Heart right ventricle (tissue), 16 donors: ENCODE measurements around the gene GPR183. TPM values are rescaled to one million over a fixed set of nuclear protein-coding genes. Genes with fewer than 3 reads are reported as not detected.

Source experiments
- ATAC-seq, 8 donors: fragments of 200-7000 bp; cut with Tn5 transposase; one replicate each; pipeline ENCODE4 v1.9.1; 2020; ENCODE audit warnings: mild to moderate bottlenecking in 8 of 8, moderate library complexity in 8 of 8, moderate number of reproducible peaks in 1 of 8
- DNase-seq, 2 donors: peaks; one replicate each; pipeline ENCODE4 v3.0.0-alpha.2; 2020
- H3K27ac ChIP-seq, 10 donors: fragments of 200-600 bp; sonication (generic) in 2 of 10; one replicate each; pipeline versions ENCODE4 v1.5.0 to v1.8.0; 2020 to 2022; ENCODE audit warnings: mild to moderate bottlenecking in 3 of 10
- H3K27me3 ChIP-seq, 7 donors: fragments of 200-600 bp; one replicate each; pipeline ENCODE4 v1.8.0; 2021 to 2022; ENCODE audit warnings: mild to moderate bottlenecking in 2 of 7
- H3K36me3 ChIP-seq, 9 donors: fragments of 200-600 bp; sonication (generic) in 1 of 9; one replicate each; pipeline versions ENCODE4 v1.5.0 to v1.8.0; 2020 to 2022; ENCODE audit warnings: mild to moderate bottlenecking in 2 of 9
- H3K4me1 ChIP-seq, 9 donors: fragments of 200-600 bp; sonication (generic) in 1 of 9; one replicate each; pipeline versions ENCODE4 v1.5.0 to v1.8.0; 2020 to 2022; ENCODE audit warnings: mild to moderate bottlenecking in 4 of 9
- H3K4me3 ChIP-seq, 10 donors: fragments of 200-600 bp; sonication (generic) in 2 of 10; one replicate each; pipeline versions ENCODE4 v1.5.0 to v1.8.0; 2020 to 2022; ENCODE audit warnings: mild to moderate bottlenecking in 7 of 10, moderate library complexity in 2 of 10
- H3K9me3 ChIP-seq, 11 donors: fragments of 200-600 bp in 10 of 11; sonication (generic) in 2 of 11; one replicate each; pipeline versions ENCODE4 v1.5.0 to v1.8.0; 2013 to 2022; ENCODE audit warnings: mild to moderate bottlenecking in 2 of 11, control low read depth in 1 of 11, moderate library complexity in 1 of 11
- WGBS, 2 donors: extraction: QIAGEN DNeasy Blood & Tissue Kit; methylation state at CpG; one replicate each; pipeline ENCODE4 v1.1.7; 2013; ENCODE audit warnings: inconsistent platforms in 1 of 2; 5-methylcytosine and 5-hydroxymethylcytosine counted together
- intact Hi-C, 10 donors: fragments of 100-400 bp; cut with DNase I; formaldehyde crosslinking; loops; one replicate each; pipeline versions ENCODE4 v1.11.1 to v1.14.2; 2022
- polyA plus RNA-seq, 2 donors: library from polyadenylated mRNA; stranded (reverse); fragments of 200-250 nt; gene quantifications; one replicate each; pipeline ENCODE4 v1.2.3, GENCODE V29; 2013
- total RNA-seq, 10 donors: library from RNA; stranded (reverse); fragmentation: NEBNext Ultra II Directional in 3 of 10; extraction: Animal tissue kit (Norgen Biotek cat#: 25700) in 3 of 10; gene quantifications; one replicate each; pipeline versions ENCODE4 v1.2.1 to v1.2.4, GENCODE V29; 2021 to 2023
- TF ChIP-seq, protein P1 (sequence below), 9 donors: fragments of 200-600 bp; sonication (generic) in 2 of 9; IDR thresholded peaks; one replicate each; pipeline versions ENCODE4 v1.5.0 to v1.8.0; 2021 to 2022; ENCODE audit warnings: antibody characterized with exemption in 9 of 9, mild to moderate bottlenecking in 5 of 9, moderate library complexity in 1 of 9
- donor health status: Arrhythmogenic right ventricular cardiomyopathy.
- donor health status: ischemic (EF 13 %, LVEDD 7.1; RV severe dilation, severe dysfunction).
- donor health status: healthy with polysubstance abuse.
- donor health status: DM: no; HTN: yes; CAD: no.
- donor health status: DM: no; HTN: no; CAD: no.
- donor health status: ischemic (EF 25% LVEDD 6.9; RV normal size, moderate dysfunction).
- donor health status: ischemic (EF 25% LVEDD 5.7; RV mildly dilated, moderate dysfunction).
- donor health status: healthy.
- donor health status: DM: yes; HTN: yes; CAD: no.
- donor health status: Ischemic cardiomyopathy.
- donor health status: ischemic (EF 35%, LVEDD 5.7; RV mildly dilated, moderate dysfunction).
- donor health status: nonischemic (EF 11% LVEDD 7.7; RV severe dilation, severe dysfunction).
- donor health status: DM: yes; HTN: yes; CAD: no.
- donor health status: PGD.
- donor health status: ischemic (EF 29% LVEDD 5.4; RV normal size, mild dysfunction).
- donor health status: nonischemic (EF 23%, LVEDD 6.1; RV moderate dilation, normal function).

Gene GPR183
- total and polyA plus RNA-seq, 12 donors, result 0.49 to 8.6 (median 2.0) TPM

DNA sequence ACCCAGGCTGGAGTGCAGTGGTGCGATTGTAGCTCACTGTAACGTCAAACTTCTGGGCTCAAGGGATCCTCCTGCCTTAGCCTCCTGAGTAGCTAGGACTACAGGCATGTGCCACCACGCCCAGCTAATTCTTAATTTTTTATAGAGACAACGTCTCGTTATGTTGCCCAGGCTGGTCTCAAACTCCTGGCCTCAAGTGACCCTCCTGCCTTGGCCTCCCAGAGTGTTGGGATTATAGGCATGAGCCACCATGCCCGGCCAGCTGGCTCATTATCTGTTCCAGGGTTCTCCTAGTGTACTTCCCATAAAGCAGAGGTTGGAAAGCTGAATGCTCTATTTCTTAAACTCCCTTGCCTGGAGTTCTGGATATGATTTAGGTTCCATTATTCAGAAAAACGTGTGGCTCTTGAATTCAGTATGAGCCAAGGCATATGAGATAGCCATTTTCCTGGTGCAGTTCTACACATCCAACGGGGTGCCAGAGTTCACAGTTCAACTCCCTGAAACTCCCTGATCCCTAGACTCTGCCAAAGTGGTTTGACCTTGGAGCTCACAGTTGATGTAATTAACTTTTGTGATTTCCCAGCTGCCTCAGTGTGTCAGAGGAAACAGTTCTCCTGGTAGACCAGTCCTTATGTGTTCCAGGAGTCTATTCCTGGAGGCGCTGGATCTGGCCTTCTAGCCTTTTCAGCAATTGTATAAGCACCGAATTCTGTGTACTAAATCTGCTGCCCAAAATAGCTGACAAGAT, 21.6 kb downstream of the GPR183 start:
- Histone ChIP-seq H3K9me3 (no peaks in the 10 kb centered on the region), H3K36me3 (peaks cover 0 to 7% (median 0%) of the 10 kb centered on the region in 9 donors), H3K27me3 (no peaks in the 10 kb centered on the region), H3K4me3 (no peak overlapping the region), H3K4me1 (peaks cover 4 to 98% (median 59%) of the 10 kb centered on the region in 9 donors), H3K27ac (peak overlapping the region in 8 of 10 donors; percentile 5 to 82 (median 58))
- WGBS, 2 donors, result 59 to 61% methylated on average over 10 of the region's 10 CpGs
- intact Hi-C loops, result no loop called here
- peak; percentile 25 to 85 (median 68) for ATAC-seq
- peak in 1 of 2 donors; percentile 44 for DNase-seq
- TF ChIP-seq, protein P1, sequence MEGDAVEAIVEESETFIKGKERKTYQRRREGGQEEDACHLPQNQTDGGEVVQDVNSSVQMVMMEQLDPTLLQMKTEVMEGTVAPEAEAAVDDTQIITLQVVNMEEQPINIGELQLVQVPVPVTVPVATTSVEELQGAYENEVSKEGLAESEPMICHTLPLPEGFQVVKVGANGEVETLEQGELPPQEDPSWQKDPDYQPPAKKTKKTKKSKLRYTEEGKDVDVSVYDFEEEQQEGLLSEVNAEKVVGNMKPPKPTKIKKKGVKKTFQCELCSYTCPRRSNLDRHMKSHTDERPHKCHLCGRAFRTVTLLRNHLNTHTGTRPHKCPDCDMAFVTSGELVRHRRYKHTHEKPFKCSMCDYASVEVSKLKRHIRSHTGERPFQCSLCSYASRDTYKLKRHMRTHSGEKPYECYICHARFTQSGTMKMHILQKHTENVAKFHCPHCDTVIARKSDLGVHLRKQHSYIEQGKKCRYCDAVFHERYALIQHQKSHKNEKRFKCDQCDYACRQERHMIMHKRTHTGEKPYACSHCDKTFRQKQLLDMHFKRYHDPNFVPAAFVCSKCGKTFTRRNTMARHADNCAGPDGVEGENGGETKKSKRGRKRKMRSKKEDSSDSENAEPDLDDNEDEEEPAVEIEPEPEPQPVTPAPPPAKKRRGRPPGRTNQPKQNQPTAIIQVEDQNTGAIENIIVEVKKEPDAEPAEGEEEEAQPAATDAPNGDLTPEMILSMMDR (IDR thresholded peaks at IDR 0.05), result no peak

- TF ChIP-seq, protein P1 (IDR thresholded peaks at IDR 0.05), result no peak
- Histone ChIP-seq H3K36me3 (peaks cover 0 to 16% (median 0%) of the 10 kb centered on the region in 9 donors), H3K4me1 (peaks cover 0 to 98% (median 50%) of the 10 kb centered on the region in 9 donors), H3K27me3 (no peaks in the 10 kb centered on the region), H3K9me3 (no peaks in the 10 kb centered on the region), H3K4me3 (no peak overlapping the region), H3K27ac (peak overlapping the region in 8 of 10 donors; percentile 15 to 88 (median 46))
- intact Hi-C loops, result loop anchor here in 1 of 10 donors (5.0 kb wide), 1 partner anchor 85 kb away; no protein-coding TSS in a partner anchor
- DNase-seq (no peak), ATAC-seq (peak in 2 of 8 donors; percentile 8)
- 35 to 46% methylated on average over 1 of the region's 1 CpG for WGBS, 2 donors
Measured at GRCh38 chr13:99282264-99283231, 24.7 kb downstream of the GPR183 start.

GRCh38 chr13:99281811-99282263, 25.4 kb downstream of the GPR183 start:
- no peaks in the 10 kb centered on the region for H3K27me3 ChIP-seq
- intact Hi-C loops, result loop anchor here in 1 of 10 donors (5.0 kb wide), 1 partner anchor 85 kb away; no protein-coding TSS in a partner anchor
- peaks cover 0 to 98% (median 43%) of the 10 kb centered on the region in 9 donors for H3K4me1 ChIP-seq
- DNase-seq (peak; percentile 35 to 50), ATAC-seq (peak; percentile 46 to 83 (median 69))
- H3K27ac ChIP-seq, result peak overlapping the region in 8 of 10 donors; percentile 15 to 88 (median 46)
- no peaks in the 10 kb centered on the region for H3K9me3 ChIP-seq
- TF ChIP-seq, protein P1 (IDR thresholded peaks at IDR 0.05), result no peak
- peaks cover 0 to 16% (median 0%) of the 10 kb centered on the region in 9 donors for H3K36me3 ChIP-seq
- no peak overlapping the region for H3K4me3 ChIP-seq
- WGBS, 2 donors, result 86 to 90% methylated on average over 5 of the region's 5 CpGs

DNA sequence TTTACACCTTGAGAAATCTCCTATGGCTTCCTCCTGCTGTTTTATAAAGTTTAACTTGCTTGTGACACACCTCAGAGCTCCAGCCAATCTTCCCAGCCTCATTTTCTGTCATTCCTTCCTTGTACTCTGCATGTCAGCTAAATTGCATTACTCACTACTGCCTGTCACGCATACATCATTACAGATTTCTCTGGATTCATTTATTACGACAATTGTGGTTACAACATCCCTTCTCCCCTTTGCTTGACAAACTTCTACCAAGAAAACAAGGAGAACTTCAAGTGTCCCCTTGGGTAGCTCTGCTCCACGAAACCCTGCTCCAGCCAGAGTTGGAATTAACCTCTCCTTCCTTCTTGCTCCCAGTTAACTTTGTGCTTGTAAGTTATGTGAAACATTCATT, 27.0 kb downstream of the GPR183 start:
- WGBS, 2 donors, result 88 to 96% methylated on average over 3 of the region's 3 CpGs
- DNase-seq, result no peak
- ATAC-seq, result peak in 2 of 8 donors; percentile 32 to 59
- intact Hi-C loops, result loop anchor here in 1 of 10 donors (5.0 kb wide), 1 partner anchor 87 kb away; no protein-coding TSS in a partner anchor
- H3K4me3 ChIP-seq, result no peak overlapping the region
- H3K9me3 ChIP-seq, result no peaks in the 10 kb centered on the region
- H3K4me1 ChIP-seq, result peaks cover 0 to 90% (median 26%) of the 10 kb centered on the region in 9 donors
- H3K27me3 ChIP-seq, result no peaks in the 10 kb centered on the region
- H3K27ac ChIP-seq, result peak overlapping the region in 2 of 10 donors; percentile 57 to 88
- TF ChIP-seq, protein P1 (IDR thresholded peaks at IDR 0.05), result no peak
- peaks cover 0 to 25% (median 0%) of the 10 kb centered on the region in 9 donors for H3K36me3 ChIP-seq
